Stomach (tissue), 4 donors: ENCODE results near the gene ZNF691.

ENCODE experiments used
- EP300 ChIP-seq: sonication (generic); formaldehyde crosslinking; IDR thresholded peaks from one replicate; pipeline ENCODE4 v1.6.1; 2017; ENCODE audit warnings: antibody characterized with exemption
- POLR2A ChIP-seq, 4 donors: fragments of 450-650 bp; IDR thresholded peaks; one replicate each; pipeline ENCODE4 v1.6.1; 2016; ENCODE audit warnings: antibody characterized with exemption in 4 of 4, control low read depth in 2 of 4, mild to moderate bottlenecking in 1 of 4, moderate library complexity in 1 of 4
- TF ChIP-seq, protein P1 (sequence below), 7 experiments: fragments of 450-650 bp in 4 of 7; fragments of 200-600 bp in 3 of 7; sonication (generic) in 3 of 7; IDR thresholded peaks; one replicate each; pipeline ENCODE4 v1.5.1; 2016 to 2019; ENCODE audit warnings: antibody characterized with exemption in 7 of 7, control low read depth in 2 of 7, mild to moderate bottlenecking in 1 of 7

DNA sequence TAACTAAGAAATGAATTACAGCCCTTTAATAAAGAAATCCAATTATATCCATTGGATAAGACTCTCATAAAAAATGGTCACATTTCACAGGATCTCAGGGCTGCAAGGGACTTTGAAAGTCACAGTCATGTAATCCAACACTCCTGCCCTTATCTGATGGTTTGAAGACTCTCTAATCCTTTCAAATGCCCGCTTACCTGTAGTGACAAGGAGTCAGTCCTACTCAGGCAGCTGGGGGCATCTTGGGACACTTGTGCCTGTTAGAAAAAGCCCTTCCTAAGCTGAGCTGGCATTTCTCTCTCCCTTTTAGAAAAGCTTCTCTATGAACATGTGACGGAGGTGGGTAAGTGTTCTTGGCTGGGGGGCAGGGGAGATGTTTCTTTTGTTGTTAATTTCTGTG, 11.0 kb upstream of the ZNF691 start:
- TF ChIP-seq, protein P1, sequence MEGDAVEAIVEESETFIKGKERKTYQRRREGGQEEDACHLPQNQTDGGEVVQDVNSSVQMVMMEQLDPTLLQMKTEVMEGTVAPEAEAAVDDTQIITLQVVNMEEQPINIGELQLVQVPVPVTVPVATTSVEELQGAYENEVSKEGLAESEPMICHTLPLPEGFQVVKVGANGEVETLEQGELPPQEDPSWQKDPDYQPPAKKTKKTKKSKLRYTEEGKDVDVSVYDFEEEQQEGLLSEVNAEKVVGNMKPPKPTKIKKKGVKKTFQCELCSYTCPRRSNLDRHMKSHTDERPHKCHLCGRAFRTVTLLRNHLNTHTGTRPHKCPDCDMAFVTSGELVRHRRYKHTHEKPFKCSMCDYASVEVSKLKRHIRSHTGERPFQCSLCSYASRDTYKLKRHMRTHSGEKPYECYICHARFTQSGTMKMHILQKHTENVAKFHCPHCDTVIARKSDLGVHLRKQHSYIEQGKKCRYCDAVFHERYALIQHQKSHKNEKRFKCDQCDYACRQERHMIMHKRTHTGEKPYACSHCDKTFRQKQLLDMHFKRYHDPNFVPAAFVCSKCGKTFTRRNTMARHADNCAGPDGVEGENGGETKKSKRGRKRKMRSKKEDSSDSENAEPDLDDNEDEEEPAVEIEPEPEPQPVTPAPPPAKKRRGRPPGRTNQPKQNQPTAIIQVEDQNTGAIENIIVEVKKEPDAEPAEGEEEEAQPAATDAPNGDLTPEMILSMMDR (IDR thresholded peaks at IDR 0.05): no peak
- TF ChIP-seq POLR2A (IDR thresholded peaks at IDR 0.05): no peak
- no peak for TF ChIP-seq EP300
